Occipital lobe (tissue), 2 donors: ENCODE results near the gene NPR1. TPM values are rescaled to one million over a fixed set of nuclear protein-coding genes. Genes with fewer than 3 reads are reported as not detected.
"Not testable (repeated sequence)": the region's sequence is repeated elsewhere in the genome, so short reads cannot be mapped to it uniquely, and the experiment has no call there.

Experiments
- DNase-seq: peaks from one replicate; lab custom pipeline; 2025; lab: John Stamatoyannopoulos, UW
- total RNA-seq: library from RNA; depleted of rRNA; stranded (reverse); fragments of >200 nt; gene quantifications from one replicate; pipeline ENCODE4 v1.2.3, GENCODE V29; 2014

The NPR1 gene
- 0.16 TPM for total RNA-seq

DNA sequence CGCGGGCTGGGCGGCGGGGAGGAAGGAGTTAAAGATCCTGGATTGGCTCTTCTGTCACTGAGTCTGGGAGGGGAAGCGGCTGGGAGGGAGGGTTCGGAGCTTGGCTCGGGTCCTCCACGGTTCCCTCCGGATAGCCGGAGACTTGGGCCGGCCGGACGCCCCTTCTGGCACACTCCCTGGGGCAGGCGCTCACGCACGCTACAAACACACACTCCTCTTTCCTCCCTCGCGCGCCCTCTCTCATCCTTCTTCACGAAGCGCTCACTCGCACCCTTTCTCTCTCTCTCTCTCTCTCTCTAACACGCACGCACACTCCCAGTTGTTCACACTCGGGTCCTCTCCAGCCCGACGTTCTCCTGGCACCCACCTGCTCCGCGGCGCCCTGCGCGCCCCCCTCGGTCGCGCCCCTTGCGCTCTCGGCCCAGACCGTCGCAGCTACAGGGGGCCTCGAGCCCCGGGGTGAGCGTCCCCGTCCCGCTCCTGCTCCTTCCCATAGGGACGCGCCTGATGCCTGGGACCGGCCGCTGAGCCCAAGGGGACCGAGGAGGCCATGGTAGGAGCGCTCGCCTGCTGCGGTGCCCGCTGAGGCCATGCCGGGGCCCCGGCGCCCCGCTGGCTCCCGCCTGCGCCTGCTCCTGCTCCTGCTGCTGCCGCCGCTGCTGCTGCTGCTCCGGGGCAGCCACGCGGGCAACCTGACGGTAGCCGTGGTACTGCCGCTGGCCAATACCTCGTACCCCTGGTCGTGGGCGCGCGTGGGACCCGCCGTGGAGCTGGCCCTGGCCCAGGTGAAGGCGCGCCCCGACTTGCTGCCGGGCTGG, at the start of gene NPR1:
NPR1 (plus strand) TSS at position 170 of the 818 bp plus-strand sequence; CDS start at position 591, 421 bp downstream.
- no peak for DNase-seq

GRCh38 chr1:153629343-153629665, 49.2 kb upstream of the NPR1 start:
- DNase-seq, result no peak

DNA sequence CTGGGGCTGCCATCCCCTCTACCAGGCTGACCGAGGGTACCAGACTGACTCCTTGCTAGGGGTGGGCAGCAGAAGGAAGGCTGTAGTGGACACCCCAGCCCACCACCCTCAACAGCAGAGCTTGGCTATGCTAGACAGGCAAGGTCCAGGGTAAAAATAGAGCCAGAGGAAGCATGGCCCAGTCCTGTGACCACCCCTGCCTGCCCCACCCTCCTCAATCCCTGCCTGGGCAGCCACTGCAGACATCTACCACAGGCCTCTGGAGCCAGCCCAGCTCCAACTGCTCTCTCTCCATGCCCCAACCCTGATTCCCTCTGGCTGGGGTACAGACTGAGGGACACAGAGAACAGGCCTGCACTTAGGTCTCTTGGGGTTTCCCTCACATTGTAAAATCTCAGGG, 48.5 kb upstream of the NPR1 start:
- no peak for DNase-seq

- DNase-seq, result no peak
Observed at GRCh38 chr1:153630384-153630783, 48.1 kb upstream of the NPR1 start.

GRCh38 chr1:153631047-153632022, 47.2 kb upstream of the NPR1 start:
- DNase-seq, result no peak

DNA sequence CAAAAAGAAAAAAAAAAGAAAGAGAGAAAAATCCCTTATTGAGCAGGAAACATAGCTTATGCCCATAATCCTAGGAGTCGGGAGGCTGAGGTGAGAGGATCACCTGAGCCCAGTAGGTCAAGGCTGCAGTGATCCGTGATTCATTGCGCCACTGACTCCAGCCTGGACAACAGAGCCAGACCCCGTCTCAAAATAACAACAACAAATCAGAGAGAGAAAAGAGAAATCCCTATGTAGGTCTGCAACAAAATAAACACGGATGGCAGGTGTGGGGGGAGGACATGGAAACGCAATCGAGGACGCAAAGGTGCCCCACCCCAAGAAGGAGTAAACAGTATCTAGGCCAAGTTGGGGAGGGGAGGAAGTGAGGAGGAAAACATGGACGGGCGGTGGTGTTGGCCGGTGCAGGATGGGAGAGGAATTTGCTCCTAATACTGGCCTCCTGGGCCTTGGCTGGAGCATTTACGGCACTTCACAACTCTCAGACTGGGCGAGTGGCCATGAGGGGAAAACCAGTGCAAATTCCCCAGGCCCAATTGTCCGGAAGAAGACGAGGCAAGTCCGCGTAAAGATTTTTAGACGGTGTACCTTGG, 45.2 kb upstream of the NPR1 start:
- no peak for DNase-seq

GRCh38 chr1:153633754-153634665, 44.5 kb upstream of the NPR1 start, which contains the start of gene CHTOP:
Gene CHTOP, plus strand, starts transcription at chr1:153634066. Its CDS starts 2,523 bp downstream, at chr1:153636589.
- peak; percentile 98 for DNase-seq

DNA sequence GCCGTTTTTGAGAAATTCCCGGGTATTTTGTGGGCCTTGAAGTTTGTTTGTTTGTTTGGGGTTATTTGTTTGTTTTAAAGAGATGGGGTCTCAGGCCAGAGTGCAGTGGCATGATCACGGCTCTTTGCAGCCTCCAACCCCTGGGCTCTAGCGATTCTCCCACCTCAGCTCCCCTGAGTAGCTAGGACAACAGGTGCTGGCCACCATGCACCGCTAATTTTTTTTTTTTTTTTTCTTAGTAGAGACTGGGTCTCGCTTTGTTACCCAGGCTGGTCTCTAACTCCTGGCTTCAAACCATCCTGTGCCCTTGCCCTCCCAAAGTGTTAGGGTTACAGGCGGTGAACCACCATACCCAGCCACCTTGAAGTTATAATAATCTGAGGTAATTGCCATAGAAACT, 42.6 kb upstream of the NPR1 start:
- DNase-seq, result no peak

DNA sequence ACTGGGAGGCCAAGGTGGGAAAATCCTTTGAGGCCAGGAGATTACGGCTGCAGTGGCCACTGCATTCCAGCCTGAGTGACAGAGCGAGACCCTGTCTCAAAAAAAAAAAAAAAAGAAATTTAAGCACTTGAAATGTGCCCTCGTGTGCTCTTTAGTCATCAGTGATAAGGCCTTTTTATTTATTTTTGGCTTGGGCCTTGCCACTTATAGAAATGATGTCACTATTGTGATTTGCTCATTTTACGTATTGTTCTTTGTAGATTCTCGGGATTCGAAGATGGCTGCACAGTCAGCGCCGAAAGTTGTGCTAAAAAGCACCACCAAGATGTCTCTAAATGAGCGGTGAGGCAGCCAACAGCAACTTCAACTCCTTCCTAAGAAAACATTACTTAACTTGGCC, 42.2 kb upstream of the NPR1 start:
- no peak for DNase-seq

GRCh38 chr1:153638261-153638660, 40.2 kb upstream of the NPR1 start:
- no peak for DNase-seq

DNA sequence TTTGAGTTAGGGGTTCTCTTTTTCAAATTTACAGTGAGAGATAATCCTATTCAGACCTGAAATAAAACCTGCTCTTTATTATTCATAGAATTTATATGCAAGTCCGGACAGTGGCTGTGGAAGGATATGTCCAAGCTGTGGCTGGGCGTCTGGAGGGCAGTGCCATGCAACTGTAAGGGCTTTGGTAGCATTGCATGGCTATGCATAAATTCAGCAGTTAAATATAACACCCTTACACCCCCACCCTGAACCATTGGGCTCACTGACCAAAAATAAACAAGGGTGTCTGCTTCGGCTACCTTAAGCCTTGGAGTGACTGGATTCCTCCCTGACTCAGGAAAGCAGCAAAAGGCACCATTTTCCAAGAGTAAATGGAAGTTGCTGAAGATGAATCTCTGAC, 39.2 kb upstream of the NPR1 start:
- DNase-seq, result no peak

DNA sequence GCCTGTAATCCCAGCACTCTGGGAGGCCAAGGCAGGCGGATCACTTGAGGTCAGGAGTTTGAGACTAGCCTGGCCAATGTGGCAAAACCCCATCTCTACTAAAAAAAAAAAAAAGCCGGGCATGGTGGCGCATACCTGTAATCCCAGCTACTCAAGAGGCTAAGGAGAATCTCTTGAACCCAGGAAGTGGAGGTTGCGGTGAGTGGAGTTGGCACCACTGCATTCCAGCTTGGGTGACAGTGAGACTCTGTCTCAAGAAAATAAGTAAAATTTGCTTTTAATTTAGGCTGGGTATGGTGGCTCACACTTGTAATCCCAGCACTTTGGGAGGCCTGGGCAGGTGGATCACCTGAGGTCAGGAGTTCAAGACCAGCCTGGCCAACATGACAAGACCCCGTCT, 38.3 kb upstream of the NPR1 start:
- DNase-seq, result not testable (repeated sequence)

GRCh38 chr1:153640861-153641260, 37.6 kb upstream of the NPR1 start:
- no peak for DNase-seq

DNA sequence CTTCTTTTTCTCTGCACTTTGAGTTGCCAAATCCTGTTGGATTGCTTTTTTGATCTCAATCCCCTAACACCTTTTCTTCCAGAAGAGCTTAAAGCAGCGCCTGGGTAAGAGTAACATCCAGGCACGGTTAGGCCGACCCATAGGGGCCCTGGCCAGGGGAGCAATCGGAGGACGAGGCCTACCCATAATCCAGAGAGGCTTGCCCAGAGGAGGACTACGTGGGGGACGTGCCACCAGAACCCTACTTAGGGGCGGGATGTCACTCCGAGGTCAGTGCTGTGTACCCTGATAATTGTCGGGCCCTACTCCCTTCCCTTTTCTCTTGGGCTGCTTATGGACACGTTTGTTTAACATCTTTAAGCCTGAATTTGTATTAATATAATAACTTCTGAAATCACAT, 36.3 kb upstream of the NPR1 start:
- DNase-seq, result no peak

GRCh38 chr1:153643100-153643499, 35.4 kb upstream of the NPR1 start:
- no peak for DNase-seq

DNA sequence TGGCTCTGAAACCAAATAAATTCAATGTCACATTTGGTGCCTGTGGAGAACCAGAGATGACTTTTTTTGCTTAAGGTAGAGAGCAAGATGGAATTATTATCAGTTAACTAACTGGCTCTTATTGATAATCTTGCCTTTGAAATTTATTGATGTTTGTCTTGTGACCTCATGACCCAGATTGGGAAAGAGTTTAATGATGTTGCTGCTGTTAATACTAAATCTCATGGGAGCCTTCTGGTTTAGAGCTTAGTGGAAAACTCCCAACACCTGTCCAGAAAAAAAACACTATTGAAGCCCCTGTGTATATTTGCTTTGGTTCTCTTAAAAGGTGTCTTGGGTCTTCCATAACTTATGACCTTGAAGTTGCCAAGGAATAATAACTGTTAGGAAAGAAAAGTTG, 34.7 kb upstream of the NPR1 start:
- no peak for DNase-seq

DNA sequence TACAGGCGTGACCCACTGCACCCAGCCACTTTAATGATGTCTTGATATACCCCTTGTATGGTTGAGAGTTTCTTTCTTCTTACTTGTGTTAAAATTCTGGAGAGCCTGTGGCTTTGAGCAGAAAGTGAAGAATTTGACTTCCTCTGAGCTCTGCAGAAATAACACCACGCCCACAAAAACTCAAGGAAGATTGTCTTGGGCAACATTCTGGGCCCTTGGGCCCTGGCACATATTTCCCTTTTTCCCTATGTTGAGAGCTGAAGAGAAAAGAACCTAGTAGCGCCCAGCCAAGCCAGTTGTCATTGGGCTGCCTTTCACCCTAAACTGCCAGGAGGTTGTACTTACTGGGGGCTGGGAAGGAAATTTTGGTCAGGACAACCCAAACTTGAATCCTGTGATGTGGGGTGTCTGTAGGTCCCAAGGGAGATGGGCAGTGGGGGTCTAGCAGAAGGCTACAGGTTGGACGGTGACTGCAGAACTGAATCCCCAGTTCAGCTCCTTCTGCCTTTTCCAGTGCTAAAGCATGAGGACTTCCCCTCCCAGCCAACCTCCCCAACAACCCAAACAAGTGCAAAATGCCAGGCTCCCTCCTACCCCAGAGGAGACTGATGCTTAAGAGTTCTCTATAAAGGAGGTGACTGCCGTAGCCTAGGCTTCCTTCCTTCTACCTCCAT, 31.7 kb upstream of the NPR1 start:
- no peak for DNase-seq

- no peak for DNase-seq
Observed at GRCh38 chr1:153647346-153647714, 31.2 kb upstream of the NPR1 start.

- no peak for DNase-seq
Observed at GRCh38 chr1:153648000-153648643, 30.4 kb upstream of the NPR1 start.
